Measurements from ENCODE around the gene PLLP. TPM values are rescaled to one million over a fixed set of nuclear protein-coding genes. Genes with fewer than 3 reads are reported as not detected.
A peak's percentile ranks its signal among the peaks of the same experiment; 100 is the strongest.

Gene PLLP
- total RNA-seq, 2 donors from 2014 or later, result 0.48 TPM; not detected in 1

DNA sequence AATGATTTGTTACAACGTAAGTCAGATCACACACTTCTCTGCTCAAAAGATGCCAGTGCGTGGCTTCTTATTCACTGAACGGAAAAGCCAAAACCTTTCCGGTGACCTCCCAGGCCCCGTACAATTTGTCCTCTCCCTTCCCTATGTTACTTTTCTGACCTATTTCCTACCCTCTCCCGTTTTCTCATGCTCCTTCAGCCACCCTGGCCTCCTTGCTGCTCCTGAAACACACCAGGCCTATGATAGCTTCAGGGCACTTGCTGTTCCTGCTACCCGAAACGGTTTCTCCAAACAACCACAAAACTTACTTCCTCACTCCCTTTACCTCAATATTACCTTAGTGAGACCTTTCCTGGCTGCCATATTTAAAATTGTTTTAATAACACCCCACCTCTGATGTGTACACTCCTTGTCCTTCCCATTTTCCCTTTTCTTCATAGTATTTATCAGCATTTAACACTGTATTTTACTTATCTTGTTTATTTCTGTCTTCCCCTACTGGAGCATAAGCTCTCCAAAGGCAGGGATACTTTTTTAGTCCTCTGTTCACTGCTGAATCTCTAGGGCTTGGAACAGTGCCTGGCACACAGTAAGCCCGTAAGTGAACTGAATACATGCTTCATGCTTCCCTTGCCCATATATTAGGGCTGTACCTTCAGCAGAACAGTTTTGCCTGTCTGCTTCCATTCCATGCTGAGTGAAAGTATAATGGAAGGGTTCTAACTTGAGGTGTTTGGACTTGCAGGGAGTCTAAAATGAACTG lies 50.3 kb downstream of the PLLP start:
- DNase-seq, result no peak
- Mint-ChIP-seq H3K36me3 (ENCODE audit: insufficient read depth in 2 of 2) (peaks cover 6 to 31% of the 10 kb centered on the region in 2 donors), H3K27ac (peak overlapping the region; percentile 75), H3K4me3 (no peak overlapping the region), H3K27me3 (ENCODE audit: low read depth) (no peaks in the 10 kb centered on the region), H3K4me1 (ENCODE audit: low read depth) (peaks cover 17% of the 10 kb centered on the region), H3K9me3 (no peaks in the 10 kb centered on the region)
- no peak for ATAC-seq (replicated peaks in 1 of 2)

DNA sequence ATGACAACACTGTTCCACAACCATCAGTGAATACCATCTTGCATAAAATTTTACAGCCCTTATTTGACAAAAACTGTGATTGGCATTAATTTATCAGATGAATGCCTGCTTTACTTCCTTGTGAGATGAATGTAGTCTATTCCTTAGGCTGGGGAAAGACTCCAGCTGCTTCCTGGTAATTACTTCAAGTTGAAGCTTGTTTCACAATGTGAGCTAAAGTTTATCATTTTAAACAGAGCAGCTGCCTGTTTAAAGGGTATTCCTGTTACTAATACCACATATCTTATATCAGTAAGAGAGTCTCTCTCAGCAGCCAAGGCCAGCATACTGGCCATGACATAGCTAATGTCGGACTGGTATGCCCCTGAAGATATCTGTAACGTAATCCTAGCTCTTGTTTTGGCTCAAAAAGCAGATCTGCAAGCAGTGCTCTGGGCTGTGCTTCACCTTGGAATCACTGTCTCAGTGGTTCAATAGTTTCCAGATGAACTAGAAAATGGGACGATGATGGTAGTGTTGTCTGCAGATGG lies 52.6 kb downstream of the PLLP start:
- no peak overlapping the region for H3K4me3 Mint-ChIP-seq
- no peak for DNase-seq
- no peak overlapping the region for H3K27ac Mint-ChIP-seq
- ATAC-seq (replicated peaks in 1 of 2), result no peak
- H3K36me3 Mint-ChIP-seq (ENCODE audit: insufficient read depth in 2 of 2), result peaks cover 6 to 33% of the 10 kb centered on the region in 2 donors
- peaks cover 12% of the 10 kb centered on the region for H3K4me1 Mint-ChIP-seq (ENCODE audit: low read depth)
- no peaks in the 10 kb centered on the region for H3K27me3 Mint-ChIP-seq (ENCODE audit: low read depth)
- H3K9me3 Mint-ChIP-seq, result no peaks in the 10 kb centered on the region

DNA sequence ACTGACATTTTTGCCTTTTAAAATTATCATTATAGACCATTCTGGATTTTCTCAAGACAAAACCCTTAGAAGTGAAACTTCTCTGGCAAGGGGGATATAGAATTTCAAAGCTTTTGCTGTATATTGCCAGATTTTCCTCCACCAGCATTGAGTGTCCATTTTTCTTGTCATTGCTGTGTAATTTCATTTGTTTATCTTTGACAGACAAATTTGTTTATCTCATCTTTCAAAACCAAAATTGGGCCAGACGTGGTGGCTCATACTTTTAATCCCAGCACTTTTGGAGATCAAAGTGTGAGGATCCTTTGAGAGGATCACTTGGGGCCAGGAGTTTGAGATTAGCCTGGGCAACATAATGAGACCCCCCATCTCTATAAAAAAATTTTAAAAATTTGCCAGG lies 55.4 kb downstream of the PLLP start:
- no peak for ATAC-seq (replicated peaks in 1 of 2)
- no peaks in the 10 kb centered on the region for H3K27me3 Mint-ChIP-seq (ENCODE audit: low read depth)
- H3K4me1 Mint-ChIP-seq (ENCODE audit: low read depth), result no peaks in the 10 kb centered on the region
- H3K27ac Mint-ChIP-seq, result no peak overlapping the region
- H3K36me3 Mint-ChIP-seq (ENCODE audit: insufficient read depth in 2 of 2), result peaks cover 4 to 28% of the 10 kb centered on the region in 2 donors
- H3K9me3 Mint-ChIP-seq, result no peaks in the 10 kb centered on the region
- no peak overlapping the region for H3K4me3 Mint-ChIP-seq
- DNase-seq, result no peak

DNA sequence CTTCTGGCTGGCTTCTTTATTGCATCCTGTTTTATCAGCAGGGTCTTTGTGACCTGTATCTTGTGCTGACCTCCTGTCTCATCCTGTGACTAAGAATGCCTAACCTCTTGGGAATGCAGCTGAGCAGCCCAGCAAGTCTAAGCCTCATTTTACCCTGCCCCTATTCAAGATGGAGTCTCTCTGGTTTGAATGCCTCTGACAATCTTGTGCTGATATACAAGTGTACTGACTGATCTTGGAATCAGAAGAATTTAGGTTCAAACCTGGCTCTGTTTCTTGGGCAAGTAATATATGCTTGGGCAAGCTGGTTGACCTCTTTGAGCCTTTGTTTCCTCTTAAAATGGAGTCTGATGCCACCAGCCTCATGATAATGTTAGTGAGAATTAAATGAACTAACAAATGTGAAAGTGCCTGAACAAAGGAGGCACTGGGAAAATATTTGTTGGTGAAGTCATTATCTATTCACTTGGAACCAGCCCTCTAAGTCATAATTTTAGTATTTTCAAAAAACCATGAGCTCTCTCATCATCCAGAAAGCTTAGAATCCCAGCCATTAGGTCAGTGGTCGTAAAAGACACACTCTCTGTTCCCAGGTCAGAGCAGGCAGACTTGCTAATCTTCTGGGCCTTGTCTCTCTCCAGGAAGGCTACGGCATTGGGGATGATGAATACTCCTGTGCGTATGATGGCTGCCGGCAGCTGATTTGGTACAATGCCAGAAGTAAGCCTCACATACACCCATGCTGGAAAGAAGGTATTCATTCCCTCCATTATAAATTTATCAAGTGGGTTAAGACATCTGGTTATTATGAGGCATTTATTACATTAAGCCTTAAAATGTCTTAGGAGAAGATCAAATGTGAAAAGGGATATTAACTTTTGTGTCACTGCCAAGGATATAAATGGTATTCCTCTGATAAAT lies 57.5 kb downstream of the PLLP start:
- Mint-ChIP-seq H3K9me3 (no peaks in the 10 kb centered on the region), H3K4me1 (ENCODE audit: low read depth) (no peaks in the 10 kb centered on the region), H3K27me3 (ENCODE audit: low read depth) (no peaks in the 10 kb centered on the region), H3K36me3 (ENCODE audit: insufficient read depth in 2 of 2) (peaks cover 0 to 27% of the 10 kb centered on the region in 2 donors), H3K4me3 (no peak overlapping the region), H3K27ac (no peak overlapping the region)
- DNase-seq (no peak), ATAC-seq (replicated peaks in 1 of 2) (no peak)

DNA sequence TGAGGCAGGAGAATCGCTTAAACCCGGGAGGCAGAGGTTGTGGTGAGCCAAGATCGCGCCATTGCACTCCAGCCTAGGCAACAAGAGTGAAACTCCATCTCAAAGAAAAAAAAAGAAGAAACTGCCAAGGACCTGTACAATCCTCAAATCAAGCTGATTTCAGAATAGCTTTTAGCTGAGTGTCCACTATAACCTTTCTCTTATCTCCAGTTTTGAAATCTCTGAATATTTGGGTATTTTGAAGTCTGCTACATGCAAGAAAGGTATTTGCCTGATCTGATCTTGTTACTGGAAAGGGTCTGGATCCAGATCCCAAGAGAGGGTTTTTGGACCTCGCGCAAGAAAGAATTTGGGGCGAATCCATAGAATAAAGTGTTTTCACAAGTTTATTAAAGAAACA lies 58.5 kb downstream of the PLLP start:
- Mint-ChIP-seq H3K4me1 (ENCODE audit: low read depth) (no peaks in the 10 kb centered on the region), H3K9me3 (no peaks in the 10 kb centered on the region), H3K4me3 (no peak overlapping the region), H3K36me3 (ENCODE audit: insufficient read depth in 2 of 2) (peaks cover 0 to 24% of the 10 kb centered on the region in 2 donors), H3K27ac (no peak overlapping the region), H3K27me3 (ENCODE audit: low read depth) (no peaks in the 10 kb centered on the region)
- ATAC-seq (replicated peaks in 1 of 2) (no peak), DNase-seq (no peak)

DNA sequence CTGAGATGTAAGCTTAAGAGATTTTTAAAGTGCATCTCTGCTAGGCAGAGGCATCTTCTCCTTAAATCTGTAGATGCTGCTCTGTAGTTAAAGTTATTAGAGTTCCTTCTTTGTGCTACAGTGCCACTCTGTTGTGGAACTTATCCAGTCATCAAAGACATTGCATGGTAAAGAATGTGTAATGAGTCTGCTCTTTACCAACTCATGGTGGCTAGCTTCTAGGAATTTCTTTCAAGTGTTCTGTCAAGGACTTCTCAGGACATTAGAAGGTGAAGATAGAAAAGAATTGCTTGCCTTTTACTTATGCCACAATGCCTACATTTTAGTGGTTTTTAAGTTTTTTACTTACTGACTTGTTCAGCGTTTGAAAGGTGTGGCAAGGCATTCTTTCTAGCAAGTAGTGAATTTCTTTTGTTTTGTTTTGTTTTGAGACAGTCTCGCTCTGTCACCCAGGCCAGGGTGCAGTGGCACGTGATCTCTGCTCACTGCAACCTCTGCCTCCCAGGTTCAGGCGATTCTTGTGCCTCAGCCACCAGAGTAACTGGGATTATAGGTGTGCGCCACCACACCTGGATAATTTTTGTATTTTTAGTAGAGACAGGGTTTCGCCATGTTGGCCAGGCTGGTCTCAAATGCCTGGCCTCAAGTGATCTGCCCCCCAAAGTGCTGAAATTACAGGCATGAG lies 59.7 kb downstream of the PLLP start:
- H3K27ac Mint-ChIP-seq, result no peak overlapping the region
- no peak for ATAC-seq (replicated peaks in 1 of 2)
- H3K4me3 Mint-ChIP-seq, result no peak overlapping the region

DNA sequence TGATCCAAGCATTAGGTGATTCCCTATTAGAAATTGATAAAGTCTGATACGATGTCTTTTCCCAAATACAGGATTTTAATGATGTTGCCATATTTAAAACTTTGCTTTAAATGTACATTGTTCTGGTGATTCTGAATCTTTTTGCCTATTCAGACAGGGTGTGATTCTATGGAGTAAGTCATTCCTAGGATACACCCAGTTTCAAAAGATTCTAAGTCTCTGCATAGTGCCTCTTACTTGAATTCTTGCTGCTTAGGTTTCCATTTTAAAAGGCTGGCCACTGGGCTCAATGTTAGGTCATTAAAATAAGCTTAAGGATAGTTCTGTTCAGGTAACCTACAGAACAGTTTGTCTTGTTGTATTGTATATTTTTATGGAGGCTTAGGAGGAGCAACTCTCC lies 61.4 kb downstream of the PLLP start:
- Mint-ChIP-seq H3K27ac (no peak overlapping the region), H3K4me3 (no peak overlapping the region), H3K9me3 (peaks cover 3 to 8% of the 10 kb centered on the region in 2 donors), H3K36me3 (ENCODE audit: insufficient read depth in 2 of 2) (peaks cover 8 to 37% of the 10 kb centered on the region in 2 donors), H3K4me1 (ENCODE audit: low read depth) (no peaks in the 10 kb centered on the region), H3K27me3 (ENCODE audit: low read depth) (no peaks in the 10 kb centered on the region)
- ATAC-seq (replicated peaks in 1 of 2) (no peak), DNase-seq (no peak)

More for the DNA sequence above, 59.7 kb downstream of the PLLP start:
- H3K4me1 Mint-ChIP-seq (ENCODE audit: low read depth), result no peaks in the 10 kb centered on the region
- H3K36me3 Mint-ChIP-seq (ENCODE audit: insufficient read depth in 2 of 2), result peaks cover 0 to 25% of the 10 kb centered on the region in 2 donors
- no peaks in the 10 kb centered on the region for H3K9me3 Mint-ChIP-seq
- DNase-seq, result no peak
- H3K27me3 Mint-ChIP-seq (ENCODE audit: low read depth), result no peaks in the 10 kb centered on the region

DNA sequence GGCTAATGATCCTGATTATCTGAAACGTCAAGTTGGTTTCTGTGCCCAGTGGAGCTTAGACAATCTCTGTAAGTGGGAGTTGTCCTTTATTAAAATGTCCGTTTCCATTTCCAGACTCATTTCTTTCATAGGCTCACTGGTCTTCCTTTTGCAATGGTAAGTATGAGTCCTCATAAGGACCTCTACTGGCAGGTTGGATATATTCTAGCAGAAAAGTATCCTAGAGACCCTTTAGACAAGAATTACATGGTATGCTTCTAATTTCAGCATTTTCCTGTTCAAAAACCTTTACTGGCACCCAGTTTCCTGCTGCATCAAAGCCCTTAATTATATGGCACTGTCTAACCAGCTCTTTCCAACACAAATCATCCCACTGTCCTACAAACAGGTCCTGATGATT lies 67.5 kb downstream of the PLLP start:
- peaks cover 36 to 67% of the 10 kb centered on the region in 2 donors for H3K36me3 Mint-ChIP-seq (ENCODE audit: insufficient read depth in 2 of 2)
- H3K27me3 Mint-ChIP-seq (ENCODE audit: low read depth), result no peaks in the 10 kb centered on the region
- no peak overlapping the region for H3K27ac Mint-ChIP-seq
- no peak overlapping the region for H3K4me3 Mint-ChIP-seq
- H3K9me3 Mint-ChIP-seq, result peaks cover 13 to 19% of the 10 kb centered on the region in 2 donors
- no peak for ATAC-seq (replicated peaks in 1 of 2)
- no peak for DNase-seq
- no peaks in the 10 kb centered on the region for H3K4me1 Mint-ChIP-seq (ENCODE audit: low read depth)

DNA sequence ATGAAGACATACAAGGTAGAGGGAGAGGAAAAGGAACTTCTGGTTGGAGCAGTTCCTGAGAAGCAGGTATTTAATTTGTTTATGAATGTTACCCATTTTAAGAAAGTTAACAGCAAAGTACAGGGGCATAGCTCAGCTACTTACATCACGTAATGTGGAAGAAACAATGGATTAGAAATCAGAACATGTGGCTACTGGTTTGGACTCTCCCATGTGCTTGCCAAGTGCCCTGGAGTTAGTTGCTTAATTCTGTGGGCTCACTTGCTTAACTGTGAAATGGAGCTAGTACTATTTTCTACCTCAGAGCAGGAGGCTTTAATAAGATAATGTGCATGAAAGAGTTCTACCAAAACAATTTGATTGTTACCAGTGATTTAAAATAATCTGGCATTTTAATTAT lies 71.0 kb downstream of the PLLP start:
- Mint-ChIP-seq H3K27me3 (ENCODE audit: low read depth) (no peaks in the 10 kb centered on the region), H3K4me3 (no peak overlapping the region), H3K27ac (no peak overlapping the region), H3K9me3 (peaks cover 12 to 13% of the 10 kb centered on the region in 2 donors), H3K4me1 (ENCODE audit: low read depth) (no peaks in the 10 kb centered on the region), H3K36me3 (ENCODE audit: insufficient read depth in 2 of 2) (peaks cover 31 to 50% of the 10 kb centered on the region in 2 donors)
- ATAC-seq (replicated peaks in 1 of 2) (no peak), DNase-seq (no peak)

DNA sequence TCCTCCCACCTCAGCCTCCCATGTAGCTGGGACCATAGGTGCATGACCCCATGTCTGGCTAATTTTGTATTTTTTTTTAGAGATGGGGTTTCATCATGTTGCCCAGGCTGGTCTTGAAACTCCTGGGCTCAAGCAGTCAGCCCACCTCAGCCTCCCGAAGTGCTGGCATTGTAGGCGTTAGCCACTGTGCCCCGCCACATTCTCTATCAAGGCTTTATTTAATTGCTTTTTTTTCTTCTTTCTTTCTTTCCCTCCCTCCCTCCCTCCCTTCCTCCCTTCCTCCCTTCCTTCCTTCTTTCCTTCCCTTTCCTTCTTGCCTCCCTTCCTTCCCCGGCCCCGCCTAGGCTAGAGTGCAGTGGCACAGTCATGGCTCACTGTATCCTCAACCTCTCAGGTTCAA lies 74.7 kb downstream of the PLLP start:
- Mint-ChIP-seq H3K36me3 (ENCODE audit: insufficient read depth in 2 of 2) (peaks cover 13 to 23% of the 10 kb centered on the region in 2 donors), H3K9me3 (no peaks in the 10 kb centered on the region)

DNA sequence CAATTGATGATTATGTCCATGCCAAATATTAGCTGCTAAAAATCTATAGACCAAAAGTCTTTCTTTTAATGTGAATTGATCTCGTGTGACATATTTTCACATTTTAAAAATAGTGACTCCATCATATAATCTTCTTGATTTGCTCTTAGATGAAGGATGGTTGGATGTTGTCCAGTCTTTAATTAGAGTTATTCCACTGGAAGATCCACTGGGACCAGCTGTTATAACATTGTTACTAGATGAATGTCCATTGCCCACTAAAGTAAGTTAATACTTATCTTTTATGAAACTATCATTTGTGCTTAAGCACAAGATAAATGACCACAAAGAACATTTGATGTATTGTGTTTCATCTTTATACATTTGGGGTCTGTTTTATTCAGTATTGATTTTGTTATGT lies 75.5 kb downstream of the PLLP start:
- no peak overlapping the region for H3K27ac Mint-ChIP-seq
- H3K9me3 Mint-ChIP-seq, result no peaks in the 10 kb centered on the region
- no peaks in the 10 kb centered on the region for H3K4me1 Mint-ChIP-seq (ENCODE audit: low read depth)
- H3K4me3 Mint-ChIP-seq, result no peak overlapping the region
- ATAC-seq (replicated peaks in 1 of 2) (no peak), DNase-seq (no peak)
- peaks cover 9 to 17% of the 10 kb centered on the region in 2 donors for H3K36me3 Mint-ChIP-seq (ENCODE audit: insufficient read depth in 2 of 2)
- no peaks in the 10 kb centered on the region for H3K27me3 Mint-ChIP-seq (ENCODE audit: low read depth)

More for the DNA sequence above, 74.7 kb downstream of the PLLP start:
- Mint-ChIP-seq H3K27me3 (ENCODE audit: low read depth) (no peaks in the 10 kb centered on the region), H3K27ac (no peak overlapping the region), H3K4me3 (no peak overlapping the region), H3K4me1 (ENCODE audit: low read depth) (no peaks in the 10 kb centered on the region)
- no peak for ATAC-seq (replicated peaks in 1 of 2)
- DNase-seq, result no peak

Data from activated T-cell treated with anti-CD3 and anti-CD28 coated beads, Interleukin-2, amount 50 U/mL, for 72 hours (primary cell).